T follicular helper cell (primary cell): Measurements from ENCODE around the gene RIOX2.

Source experiments
- DNase-seq: peaks from one replicate; pipeline ENCODE4 v3.0.0-alpha.2; 2020; ENCODE audit warnings: low read depth

The RIOX2 gene

DNA sequence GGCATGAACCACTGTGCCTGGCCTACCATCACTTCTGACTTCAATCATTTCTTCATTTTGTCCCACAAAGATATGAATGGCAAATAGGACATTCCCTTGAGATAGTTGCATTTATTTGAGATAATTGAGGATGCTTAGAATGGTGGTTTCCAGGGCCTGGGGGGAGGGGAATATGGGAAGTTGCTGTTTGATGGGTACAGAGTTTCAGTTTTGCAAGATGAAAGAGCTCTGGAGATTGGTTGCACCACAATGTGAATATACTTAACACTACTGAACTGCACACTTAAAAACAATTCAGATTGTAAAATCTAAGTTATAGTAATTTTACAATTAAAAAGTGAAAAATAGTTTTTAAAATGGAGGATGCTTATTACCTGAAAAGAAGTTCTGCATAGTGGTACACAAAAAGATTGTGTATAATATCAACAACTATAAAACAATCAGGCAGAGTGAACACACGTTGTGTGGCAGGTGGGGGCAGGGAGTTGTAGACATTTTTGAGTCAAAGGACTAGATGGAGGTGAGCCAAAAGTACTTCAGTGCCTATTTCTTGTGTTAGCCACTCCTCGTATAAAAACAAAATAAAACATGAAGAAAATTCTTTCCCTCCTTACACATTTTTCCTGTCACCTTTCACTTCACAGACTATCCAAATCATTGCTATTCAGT is 18.5 kb upstream of the RIOX2 start:
- DNase-seq = no peak

DNA sequence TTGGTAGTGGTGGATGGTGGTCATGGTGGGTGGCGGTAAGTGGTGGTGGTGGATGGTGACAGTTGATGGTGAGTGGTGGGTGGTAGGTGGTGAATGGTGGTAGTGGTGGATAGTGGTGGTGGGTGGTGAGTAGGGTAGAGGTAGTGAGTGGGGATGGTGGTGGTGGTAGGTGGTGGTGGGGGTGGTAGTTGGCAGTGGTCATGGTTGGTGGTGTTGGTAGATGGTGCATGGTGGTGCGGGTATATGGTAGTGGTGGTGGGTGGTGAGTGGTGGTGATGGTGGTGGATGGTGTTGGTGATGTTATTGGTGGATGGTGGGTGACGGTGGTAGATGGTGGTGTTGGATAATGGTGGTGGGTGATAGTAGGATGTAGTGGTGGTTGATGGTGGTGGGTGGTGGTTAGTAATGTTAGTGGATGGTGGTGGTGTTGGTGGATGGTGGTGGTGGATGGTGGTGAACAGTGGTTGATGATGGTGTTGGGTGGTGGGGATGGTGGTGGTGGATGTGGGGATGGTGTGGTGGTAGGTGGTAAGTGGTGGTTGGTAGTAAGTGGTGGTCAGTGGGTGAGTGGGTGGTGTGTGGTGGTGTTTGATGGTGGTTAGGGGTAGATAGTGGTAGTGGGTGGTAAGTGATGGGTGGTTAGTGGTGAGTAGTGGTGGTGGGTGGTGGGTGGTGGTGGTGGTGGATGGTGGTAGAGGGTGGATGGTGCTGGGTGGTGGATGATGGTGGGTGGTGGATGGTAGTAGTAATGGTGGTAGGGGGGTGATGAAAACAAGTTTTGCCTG is 16.7 kb upstream of the RIOX2 start:
- no peak for DNase-seq

DNA sequence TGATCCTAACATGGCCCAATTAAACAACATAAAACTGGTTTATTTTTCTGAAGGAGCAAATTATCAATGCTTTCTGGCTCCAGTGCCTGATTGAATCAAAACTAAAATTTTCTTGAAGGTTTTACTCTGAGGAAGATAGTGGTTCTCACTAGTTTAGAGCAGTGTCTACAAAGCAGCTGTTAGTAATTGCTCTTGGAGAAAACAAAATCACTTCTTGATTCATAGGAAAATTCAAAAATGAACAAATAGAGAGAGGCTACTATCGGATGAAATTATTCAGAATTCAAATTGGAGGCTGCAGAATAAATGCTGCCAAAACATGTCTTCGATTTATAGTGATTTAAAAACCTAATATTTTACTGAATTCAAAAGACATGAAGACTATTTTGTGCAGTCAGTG is 15.1 kb upstream of the RIOX2 start:
- DNase-seq = no peak

DNA sequence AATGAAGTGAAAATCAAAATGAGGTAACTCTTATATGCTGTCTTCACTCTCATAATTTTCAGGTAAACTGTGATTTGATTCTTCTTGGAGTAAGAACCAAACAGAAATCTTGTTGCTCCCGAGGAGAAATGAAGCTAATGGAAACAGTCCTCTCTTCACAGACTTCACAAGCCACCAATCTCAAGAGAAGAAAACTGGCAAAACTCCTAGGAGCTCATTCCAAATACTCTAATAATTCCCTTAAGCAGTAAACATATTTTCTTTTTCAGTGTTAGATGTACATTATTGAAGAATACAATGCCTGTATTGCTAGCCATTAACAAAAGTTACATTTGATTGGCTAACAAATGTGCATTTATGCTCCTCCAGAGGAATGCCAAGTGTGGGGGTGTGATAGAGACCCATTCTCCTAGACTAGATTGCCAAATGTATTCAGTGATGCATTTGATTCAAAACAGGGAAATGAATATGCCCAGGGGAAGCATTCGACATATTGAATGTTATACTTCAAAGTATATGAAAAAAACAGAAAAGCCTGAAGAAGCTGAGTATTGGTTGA is 11.8 kb upstream of the RIOX2 start:
- DNase-seq = no peak

DNA sequence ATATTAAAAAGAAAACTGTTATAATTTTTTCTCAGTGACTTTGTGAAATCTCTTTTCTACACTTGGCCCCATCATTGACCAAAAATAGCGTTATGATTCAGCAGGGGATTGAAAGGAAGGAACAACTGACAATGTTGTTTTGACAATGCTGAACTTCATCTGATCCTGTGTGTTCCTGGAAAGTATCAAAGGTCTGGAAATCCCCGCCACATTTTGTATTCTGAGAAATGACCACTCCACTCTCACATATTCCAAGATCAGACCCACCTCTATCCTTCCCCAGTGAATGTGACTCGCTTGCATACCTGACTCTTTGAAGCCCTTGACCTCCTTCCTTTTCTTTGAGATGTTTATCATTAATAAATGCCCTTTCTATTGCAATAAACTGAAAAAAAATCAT is 9.7 kb upstream of the RIOX2 start:
- no peak for DNase-seq

DNA sequence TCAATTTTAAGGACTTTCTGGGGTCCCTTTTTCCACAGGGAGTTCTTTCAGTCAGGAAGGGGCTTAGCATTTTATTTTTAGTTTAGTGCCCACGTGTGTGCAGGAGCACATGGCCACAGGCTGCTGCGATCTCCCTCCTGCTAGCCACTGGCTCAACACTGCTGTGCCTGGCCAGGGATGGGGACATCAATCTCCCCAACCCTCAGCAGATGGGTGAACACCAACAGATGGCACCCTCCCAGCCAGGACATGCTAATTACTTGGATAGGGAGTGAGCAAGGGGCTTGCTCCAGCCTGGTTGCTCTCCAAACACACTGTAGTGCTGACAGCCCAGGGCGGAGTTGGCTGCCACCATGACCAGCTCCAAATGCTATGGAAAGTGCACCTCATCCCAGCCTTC is 7.4 kb upstream of the RIOX2 start:
- DNase-seq = no peak

DNA sequence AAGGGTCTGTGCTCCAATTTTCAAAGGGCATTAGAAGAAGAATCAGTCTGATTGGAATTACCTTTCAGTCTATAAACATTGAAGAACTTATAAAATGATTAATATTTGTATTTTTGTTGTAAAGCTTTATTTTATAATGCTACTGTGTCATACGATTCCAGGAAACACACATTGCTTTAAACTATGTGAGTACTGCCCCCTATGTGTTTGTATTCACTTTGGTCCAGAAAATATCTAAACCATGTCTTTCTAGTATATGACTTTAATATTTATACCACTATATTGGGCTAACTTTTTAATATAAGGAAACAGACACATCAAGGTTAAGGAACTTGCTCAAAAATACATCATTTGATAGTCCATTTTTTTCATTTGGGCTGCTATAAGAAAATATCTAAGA is 3.2 kb upstream of the RIOX2 start:
- DNase-seq = no peak

DNA sequence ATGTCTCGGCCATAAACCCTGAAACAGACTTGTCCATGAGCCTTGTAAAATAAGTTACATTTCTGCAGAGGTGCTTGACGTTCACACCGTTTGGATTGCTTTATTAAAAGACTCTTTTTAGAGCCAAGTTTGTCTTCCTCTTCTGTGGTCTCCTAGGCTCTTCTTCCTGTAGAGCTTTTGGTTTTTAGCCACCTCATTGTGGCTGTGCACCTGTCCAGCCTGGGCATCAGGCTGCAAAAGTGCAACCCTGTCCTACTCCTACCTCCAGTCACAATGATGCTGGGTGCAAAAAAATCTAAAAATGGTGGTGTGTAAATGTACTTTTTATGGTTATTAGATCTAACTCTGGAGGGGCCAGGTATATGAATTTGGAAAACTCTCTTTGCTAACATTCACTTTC is 2.8 kb upstream of the RIOX2 start:
- no peak for DNase-seq

DNA sequence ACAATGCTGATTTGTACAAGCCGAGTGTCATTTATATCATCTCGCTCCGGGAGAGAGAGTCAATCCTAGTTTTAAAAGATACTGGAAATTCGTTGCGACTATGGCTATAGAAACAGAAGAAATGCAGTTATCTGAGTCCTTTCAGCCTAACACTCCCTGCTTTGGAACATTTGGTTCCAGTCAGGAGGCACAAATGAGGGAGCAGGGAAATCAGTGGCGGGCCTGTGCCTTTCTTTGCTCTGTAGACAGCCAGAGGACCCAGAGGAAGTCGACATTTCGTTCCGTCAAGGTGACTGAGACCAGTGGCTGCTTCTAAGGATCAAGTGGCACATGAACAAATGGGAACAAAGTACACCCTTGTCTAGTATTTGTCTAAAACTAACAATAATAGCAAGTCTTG is 745 bp upstream of the RIOX2 start:
- DNase-seq = no peak

DNA sequence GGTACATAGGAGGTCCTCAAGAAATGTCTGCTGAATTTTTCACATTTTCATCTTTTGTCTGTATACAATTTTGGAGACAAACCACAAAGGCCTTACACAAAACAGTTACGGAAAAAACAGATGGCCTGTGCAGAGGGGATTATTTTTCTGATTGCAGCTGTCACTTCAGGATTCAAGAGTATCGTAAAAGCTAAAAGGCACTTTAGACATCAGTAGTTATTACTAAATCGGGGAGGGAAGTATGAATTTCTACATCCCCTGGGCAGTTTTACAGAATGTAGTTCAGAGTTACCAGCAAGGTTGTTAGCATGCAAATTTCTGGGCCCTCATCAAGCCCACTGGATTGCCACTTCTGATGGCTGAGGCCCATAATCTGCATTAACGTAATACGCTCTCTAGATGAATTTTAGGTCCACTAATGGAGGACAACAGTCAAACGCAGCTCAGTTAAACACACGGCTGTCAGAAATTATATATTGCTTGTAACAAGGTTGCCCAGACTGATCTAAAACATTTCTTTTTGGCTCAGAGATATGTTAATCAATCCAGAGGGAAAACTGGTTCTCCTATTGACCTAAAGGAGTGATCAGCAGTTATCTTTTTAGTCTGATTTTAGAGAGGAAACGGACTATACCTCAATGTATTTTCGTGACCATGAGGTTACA is 1.1 kb downstream of the RIOX2 start:
- DNase-seq = no peak

DNA sequence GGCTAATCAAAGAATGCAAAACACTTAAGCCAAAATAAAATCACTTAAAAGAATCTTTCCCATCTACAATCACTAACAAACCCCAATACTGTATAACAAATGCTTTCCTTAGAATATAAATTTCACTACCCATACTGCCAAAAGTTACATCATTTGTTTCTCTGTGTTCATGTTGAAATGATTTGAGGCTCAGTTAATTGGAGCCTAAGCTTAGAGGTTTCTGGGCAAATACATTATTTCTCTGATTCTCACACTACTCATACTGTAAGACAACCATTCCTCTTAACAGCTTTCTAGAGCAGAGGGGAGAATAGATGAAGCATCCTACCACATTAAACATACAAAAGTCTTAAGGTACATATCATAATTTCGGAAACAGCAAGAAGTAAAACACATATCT is 2.1 kb downstream of the RIOX2 start:
- no peak for DNase-seq

DNA sequence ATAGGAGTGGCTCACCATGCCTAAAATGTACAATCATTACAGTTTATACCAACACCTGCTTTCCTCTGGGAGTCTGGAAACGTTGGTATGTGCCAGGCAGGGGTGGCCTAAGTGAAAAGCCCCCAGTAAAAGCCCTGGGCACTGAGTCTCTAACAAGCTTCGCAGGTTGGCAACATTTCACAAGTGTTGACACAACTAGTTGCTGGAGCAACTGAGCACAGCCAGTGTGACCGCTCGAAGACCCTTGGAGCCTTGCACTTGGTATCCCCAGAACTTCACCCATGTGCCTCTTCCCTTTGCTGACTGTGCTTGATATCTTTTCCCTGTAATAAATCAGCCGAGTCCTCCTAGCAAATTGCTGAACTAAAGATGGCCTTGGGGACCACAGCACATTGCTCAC is 2.7 kb downstream of the RIOX2 start:
- DNase-seq = no peak

DNA sequence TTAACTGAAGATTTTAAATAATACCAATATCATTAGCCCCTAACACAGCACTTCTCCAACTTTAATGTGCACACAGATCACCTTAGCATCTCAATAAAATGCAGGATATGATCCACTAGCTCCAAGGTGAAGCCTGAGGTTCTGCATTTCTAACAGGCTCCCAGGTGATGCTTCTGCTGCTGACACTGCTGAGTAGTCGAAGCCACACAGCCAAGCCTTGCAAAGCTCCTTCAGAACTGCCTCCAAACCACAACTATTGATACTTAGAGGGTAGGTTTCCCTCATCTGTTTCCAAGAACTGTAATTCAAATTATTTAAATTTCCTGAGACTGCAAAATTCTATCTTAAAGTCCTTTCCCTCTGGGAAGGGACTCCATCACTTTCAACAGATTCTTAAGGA is 3.9 kb downstream of the RIOX2 start:
- no peak for DNase-seq

DNA sequence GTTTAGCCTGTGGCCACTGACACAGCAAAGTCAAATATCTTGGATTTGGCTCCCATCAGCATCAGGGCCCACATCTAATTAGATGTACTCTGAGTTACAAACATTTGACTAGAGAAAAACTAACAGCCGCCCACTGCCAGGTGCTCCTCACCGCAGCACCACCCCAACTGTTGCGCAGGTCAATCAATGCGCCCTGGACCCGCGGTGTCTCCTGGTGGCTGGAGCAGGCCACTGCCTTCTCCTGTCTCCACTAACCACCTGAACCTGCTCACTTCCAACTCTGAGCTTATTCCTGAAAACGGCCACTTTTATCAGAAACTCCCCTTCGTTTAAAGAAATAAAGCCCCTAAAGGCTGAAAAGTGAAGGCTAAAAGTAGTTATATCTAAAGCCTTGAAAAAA is 4.3 kb downstream of the RIOX2 start:
- no peak for DNase-seq

DNA sequence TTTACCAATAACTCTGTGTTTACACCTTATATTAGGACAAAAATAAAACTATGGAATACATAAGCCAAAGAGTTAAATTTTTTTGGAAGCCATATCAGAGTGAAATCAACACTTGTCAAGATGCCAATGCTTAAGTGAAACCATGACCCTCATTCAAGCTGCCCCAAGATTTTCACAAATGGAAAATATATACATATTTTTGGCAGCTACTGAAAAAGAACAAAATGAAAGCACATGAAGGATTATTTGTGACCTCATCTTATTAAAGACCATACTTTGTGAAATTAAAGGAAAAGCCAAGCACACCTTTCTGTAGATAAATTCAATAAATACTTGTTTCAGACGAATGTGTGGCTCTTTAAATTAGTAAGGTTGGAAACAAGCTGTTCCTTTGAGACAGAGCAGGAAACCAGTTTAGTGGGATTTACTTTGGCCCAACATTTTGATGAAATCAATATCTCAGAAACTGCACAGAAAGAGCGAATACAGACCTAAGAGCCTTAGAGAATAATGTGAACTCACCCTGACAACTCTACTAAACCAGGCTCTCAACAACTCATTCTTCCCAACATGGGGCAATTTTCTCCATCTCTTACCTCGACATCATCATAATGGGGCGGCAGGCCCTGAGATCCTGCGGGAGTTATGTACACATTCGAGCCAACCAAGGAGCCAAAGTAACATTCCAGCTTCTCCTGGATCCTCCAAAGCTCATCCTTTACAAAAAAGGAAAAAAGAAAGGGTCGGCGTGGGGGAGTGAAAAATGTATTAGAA is 11.1 kb downstream of the RIOX2 start:
- no peak for DNase-seq

DNA sequence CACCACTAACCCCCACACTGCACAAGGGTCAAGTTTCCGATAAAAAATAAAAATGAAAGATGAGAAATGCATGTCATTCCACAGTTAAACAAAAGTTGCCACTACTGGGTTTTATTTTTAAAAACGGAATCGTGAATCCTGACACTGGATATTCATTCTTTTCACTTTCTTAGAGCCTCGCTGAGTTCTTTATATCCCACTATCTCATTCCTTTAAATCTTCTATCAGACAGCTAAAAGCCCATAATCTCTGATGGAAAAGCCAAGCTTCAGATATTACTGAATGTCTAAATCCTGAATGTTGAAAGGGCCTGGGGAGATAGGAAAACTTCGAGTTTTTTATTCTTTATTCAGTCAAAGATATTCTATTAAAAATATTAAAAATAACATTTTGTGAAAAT is 11.7 kb downstream of the RIOX2 start:
- DNase-seq = no peak

DNA sequence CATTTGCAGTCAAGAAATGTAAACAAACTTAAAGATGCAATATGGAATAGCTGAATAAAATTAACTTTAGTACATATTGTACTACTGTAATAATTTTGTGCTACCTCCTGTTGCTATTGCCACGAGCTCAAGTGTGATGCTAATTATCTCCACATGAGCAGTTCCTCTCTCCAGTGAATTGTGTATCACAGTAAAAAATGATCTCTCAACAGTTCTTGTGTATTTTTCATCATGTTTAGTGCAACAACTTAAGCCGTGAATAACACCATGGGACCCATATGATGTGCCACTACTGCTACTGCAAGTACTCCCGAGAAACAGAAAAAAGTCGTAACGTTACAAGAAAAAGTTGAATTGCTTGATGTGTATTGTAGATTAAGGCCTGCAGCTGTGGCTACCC is 12.4 kb downstream of the RIOX2 start:
- no peak for DNase-seq

DNA sequence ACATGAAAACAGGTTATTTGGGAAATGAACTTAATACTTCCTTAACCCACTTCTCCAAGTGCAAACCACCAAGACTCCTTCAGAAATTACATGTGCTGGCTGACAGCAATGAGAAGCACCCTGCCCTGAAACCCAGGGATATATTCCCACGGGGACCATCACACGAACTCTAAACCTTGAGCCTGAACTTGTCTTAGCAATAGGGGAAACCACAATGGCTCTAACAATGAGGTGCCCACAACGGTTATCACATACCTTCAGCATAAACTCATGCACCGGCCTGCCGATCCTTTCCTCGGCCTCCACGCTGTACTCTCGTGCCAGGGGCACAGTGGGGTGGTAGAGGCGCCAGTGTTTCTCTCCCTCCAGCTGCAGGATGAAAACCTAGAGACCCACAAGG is 13.4 kb downstream of the RIOX2 start:
- no peak for DNase-seq

DNA sequence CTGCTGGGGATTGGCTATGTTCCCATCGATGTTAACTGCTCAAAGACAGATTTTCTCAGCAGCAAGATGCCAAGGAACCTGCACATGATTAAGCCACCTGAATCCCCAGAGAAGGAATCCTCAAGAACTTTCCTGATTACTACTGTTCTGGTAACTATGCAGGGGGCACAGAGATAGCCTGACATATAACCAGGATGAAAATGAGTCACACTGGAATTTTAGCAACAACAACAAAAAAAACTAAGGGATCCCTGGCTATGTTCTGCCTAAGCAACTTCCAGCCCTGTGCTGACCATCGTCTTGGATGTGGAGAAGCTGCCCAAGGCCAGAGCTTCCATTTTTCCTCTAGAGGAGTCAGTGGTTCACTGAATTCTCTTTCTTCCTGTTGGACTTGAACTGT is 13.8 kb downstream of the RIOX2 start:
- DNase-seq = no peak

DNA sequence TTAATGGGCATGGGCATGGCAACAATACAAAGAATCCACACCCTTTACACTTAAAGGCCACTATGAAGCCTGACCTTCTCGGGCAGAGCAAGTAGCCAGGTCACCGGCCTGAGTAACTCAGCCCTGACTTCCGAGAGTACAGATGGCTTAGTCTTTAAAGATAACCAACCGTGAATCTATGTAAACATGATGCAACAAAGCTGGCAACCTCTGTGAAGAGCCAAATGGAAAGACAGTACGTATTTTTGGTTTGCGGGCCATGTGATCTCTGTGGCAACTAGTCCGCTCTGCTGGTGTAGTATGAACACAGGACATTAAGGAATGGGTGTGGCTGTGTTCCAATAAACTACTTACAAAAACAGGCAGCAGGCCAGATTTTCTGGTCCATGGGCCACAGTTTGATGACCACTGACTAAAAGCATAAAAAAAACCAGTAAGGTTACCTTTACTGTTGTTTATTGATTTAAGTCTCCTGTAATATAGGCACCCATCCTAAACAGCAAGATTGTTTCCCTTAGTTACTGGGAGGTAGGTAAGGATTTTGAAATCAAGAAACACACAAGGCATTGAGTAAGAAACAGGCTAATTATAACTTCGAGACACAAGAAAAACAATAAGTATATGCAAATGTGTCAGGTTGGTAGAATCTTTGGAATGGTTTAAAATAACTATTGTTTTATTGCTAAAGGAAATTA is 14.5 kb downstream of the RIOX2 start:
- no peak for DNase-seq

DNA sequence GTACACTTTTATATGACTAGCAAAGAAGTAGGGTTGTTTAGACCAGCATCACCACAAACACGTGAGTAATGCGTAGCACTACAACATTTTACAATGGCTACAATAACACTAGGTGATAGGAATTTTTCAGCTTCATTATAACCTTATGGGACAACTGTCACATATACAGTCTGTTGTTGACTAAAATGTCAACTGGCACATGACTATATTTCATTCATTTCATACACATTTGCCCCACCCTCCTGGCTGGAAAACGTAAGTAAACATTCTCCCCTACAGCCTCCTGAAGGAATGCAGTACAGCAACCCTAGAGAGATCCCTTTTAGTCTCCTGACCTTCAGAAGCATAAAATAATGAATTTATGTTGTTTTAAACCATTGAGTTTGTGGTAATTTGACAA is 16.2 kb downstream of the RIOX2 start:
- DNase-seq = no peak
